Fibroblast of lung (primary cell): ENCODE measurements around the gene UQCR10.

Source experiments
- EZH2 ChIP-seq: IDR thresholded peaks from 2 replicates; pipeline ENCODE4 v1.5.1; 2012; ENCODE audit warnings: low read length, control low read depth, mild to moderate bottlenecking; ENCODE audit errors: missing control alignments
- TF ChIP-seq, protein P1 (sequence below), 2 donors: IDR thresholded peaks in 1 of 2; conservative IDR thresholded peaks in 1 of 2; 1 replicate in 1 of 2; 2 replicates in 1 of 2; pipeline ENCODE4 v1.5.1; 2011 to 2012; ENCODE audit warnings: low read length in 2 of 2, control low read depth in 1 of 2, inconsistent platforms in 1 of 2, low read depth in 1 of 2, mild to moderate bottlenecking in 1 of 2

DNA sequence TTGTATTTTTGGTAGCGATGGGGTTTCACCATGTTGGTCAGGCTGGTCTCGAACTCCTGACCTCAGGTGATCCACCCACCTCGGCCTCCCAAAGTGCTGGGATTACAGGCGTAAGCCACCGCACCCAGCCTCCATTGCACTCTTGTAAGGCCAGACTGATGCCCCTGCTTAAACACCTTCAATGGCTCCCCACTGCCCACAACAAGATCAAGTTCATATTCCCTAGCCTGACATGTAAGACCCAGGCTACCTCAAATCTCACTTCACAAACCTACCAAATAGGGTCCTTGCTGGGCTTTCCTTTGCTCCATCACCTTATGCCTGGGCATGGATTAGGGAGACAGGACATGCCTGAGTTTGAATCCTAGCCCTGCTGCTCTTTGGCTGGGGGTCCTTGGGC lies 13.1 kb downstream of the UQCR10 start:
- TF ChIP-seq, protein P1, sequence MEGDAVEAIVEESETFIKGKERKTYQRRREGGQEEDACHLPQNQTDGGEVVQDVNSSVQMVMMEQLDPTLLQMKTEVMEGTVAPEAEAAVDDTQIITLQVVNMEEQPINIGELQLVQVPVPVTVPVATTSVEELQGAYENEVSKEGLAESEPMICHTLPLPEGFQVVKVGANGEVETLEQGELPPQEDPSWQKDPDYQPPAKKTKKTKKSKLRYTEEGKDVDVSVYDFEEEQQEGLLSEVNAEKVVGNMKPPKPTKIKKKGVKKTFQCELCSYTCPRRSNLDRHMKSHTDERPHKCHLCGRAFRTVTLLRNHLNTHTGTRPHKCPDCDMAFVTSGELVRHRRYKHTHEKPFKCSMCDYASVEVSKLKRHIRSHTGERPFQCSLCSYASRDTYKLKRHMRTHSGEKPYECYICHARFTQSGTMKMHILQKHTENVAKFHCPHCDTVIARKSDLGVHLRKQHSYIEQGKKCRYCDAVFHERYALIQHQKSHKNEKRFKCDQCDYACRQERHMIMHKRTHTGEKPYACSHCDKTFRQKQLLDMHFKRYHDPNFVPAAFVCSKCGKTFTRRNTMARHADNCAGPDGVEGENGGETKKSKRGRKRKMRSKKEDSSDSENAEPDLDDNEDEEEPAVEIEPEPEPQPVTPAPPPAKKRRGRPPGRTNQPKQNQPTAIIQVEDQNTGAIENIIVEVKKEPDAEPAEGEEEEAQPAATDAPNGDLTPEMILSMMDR (conservative IDR thresholded peaks at IDR 0.05 in 1 of 2, IDR thresholded peaks at IDR 0.05 in 1 of 2; ENCODE audit: low read depth in 1 of 2, low read length in 2 of 2): no peak
- TF ChIP-seq EZH2: no peak
